Neural crest cell (in vitro differentiated cells): ENCODE data around the gene GDF10. TPM values are rescaled to one million over a fixed set of nuclear protein-coding genes. Genes with fewer than 3 reads are reported as not detected.

ENCODE experiments used
- DNase-seq: peaks from one replicate; pipeline ENCODE4 v3.0.0; 2021; ENCODE audit warnings: low read depth, mixed read lengths, low spot score
- H3K27ac Mint-ChIP-seq: one replicate; pipeline ENCODE4 v1.8.0; 2021; ENCODE audit warnings: mild to moderate bottlenecking, mixed read lengths; ENCODE audit not compliant: unreplicated experiment
- H3K27me3 Mint-ChIP-seq: 2 replicates; pipeline ENCODE4 v1.8.0; 2021; ENCODE audit warnings: low read depth, mild to moderate bottlenecking, mixed read lengths
- H3K36me3 Mint-ChIP-seq: 2 replicates; pipeline ENCODE4 v1.8.0; 2021; ENCODE audit warnings: low read depth, mild to moderate bottlenecking, mixed read lengths
- H3K4me1 Mint-ChIP-seq: 2 replicates; pipeline ENCODE4 v1.8.0; 2021; ENCODE audit warnings: mixed read lengths
- H3K4me3 Mint-ChIP-seq: one replicate; pipeline ENCODE4 v1.8.0; 2021; ENCODE audit warnings: mild to moderate bottlenecking, mixed read lengths
- H3K9me3 Mint-ChIP-seq: 2 replicates; pipeline ENCODE4 v1.8.0; 2021; ENCODE audit warnings: mixed read lengths
- CTCF ChIP-seq: fragments of 200-600 bp; sonication (generic); conservative IDR thresholded peaks from 2 replicates; pipeline ENCODE4 v1.5.0; 2021; ENCODE audit warnings: antibody characterized with exemption, mild to moderate bottlenecking
- total RNA-seq: library from RNA; stranded (reverse); gene quantifications from 2 replicates; pipeline ENCODE4 v1.2.1, GENCODE V29; 2021

The GDF10 gene
- total RNA-seq, 1 donor from 2014 or later: 2.9 TPM

- H3K36me3 Mint-ChIP-seq: no peaks in the 10 kb centered on the region
Observed at GRCh38 chr10:47347303-47347675, 47.3 kb downstream of the GDF10 start.

GRCh38 chr10:47348138-47348651, 48.2 kb downstream of the GDF10 start, which contains the start of gene RBP3:
TSS of gene RBP3 (plus strand) at chr10:47348363. CDS start at chr10:47348485, 122 bp downstream.
- Mint-ChIP-seq H3K4me1 (no peaks in the 10 kb centered on the region), H3K27ac (peak within 1 kb of the TSS; percentile 24), H3K4me3 (no peak within 1 kb of the TSS), H3K9me3 (no peaks in the 10 kb centered on the region), H3K36me3 (no peaks in the 10 kb centered on the region), H3K27me3 (no peaks in the 10 kb centered on the region)
- TF ChIP-seq CTCF: no peak
- DNase-seq: no peak

More at GRCh38 chr10:47347303-47347675, 47.3 kb downstream of the GDF10 start:
- TF ChIP-seq CTCF: no peak
- no peak for DNase-seq
- Mint-ChIP-seq H3K27me3 (no peaks in the 10 kb centered on the region), H3K9me3 (no peaks in the 10 kb centered on the region), H3K27ac (no peak overlapping the region), H3K4me3 (no peak overlapping the region), H3K4me1 (no peaks in the 10 kb centered on the region)

GRCh38 chr10:47348661-47349470, 48.9 kb downstream of the GDF10 start:
- H3K4me1 Mint-ChIP-seq: no peaks in the 10 kb centered on the region
- H3K27me3 Mint-ChIP-seq: no peaks in the 10 kb centered on the region
- H3K9me3 Mint-ChIP-seq: no peaks in the 10 kb centered on the region
- H3K4me3 Mint-ChIP-seq: no peak overlapping the region
- no peak overlapping the region for H3K27ac Mint-ChIP-seq
- no peak for DNase-seq
- TF ChIP-seq CTCF: no peak
- H3K36me3 Mint-ChIP-seq: no peaks in the 10 kb centered on the region

GRCh38 chr10:47349516-47349915, 49.5 kb downstream of the GDF10 start:
- no peak overlapping the region for H3K4me3 Mint-ChIP-seq
- TF ChIP-seq CTCF: no peak
- H3K9me3 Mint-ChIP-seq: no peaks in the 10 kb centered on the region
- no peak for DNase-seq
- H3K36me3 Mint-ChIP-seq: no peaks in the 10 kb centered on the region
- H3K27me3 Mint-ChIP-seq: no peaks in the 10 kb centered on the region
- peak overlapping the region; percentile 50 for H3K27ac Mint-ChIP-seq
- H3K4me1 Mint-ChIP-seq: no peaks in the 10 kb centered on the region

- Mint-ChIP-seq H3K4me3 (no peak overlapping the region), H3K27ac (peak overlapping the region; percentile 50), H3K4me1 (no peaks in the 10 kb centered on the region), H3K9me3 (no peaks in the 10 kb centered on the region), H3K27me3 (no peaks in the 10 kb centered on the region), H3K36me3 (no peaks in the 10 kb centered on the region)
- DNase-seq: no peak
- no peak for TF ChIP-seq CTCF
Observed at GRCh38 chr10:47349941-47350371, 50.0 kb downstream of the GDF10 start.
